Adrenal gland (tissue), 5 donors: ENCODE measurements around the gene TMEM88.

ENCODE experiments used
- POLR2A ChIP-seq, 2 donors: fragments of 450-650 bp; IDR thresholded peaks; one replicate each; pipeline ENCODE4 v1.6.1; 2017; ENCODE audit warnings: antibody characterized with exemption in 2 of 2, mild to moderate bottlenecking in 2 of 2, moderate library complexity in 1 of 2
- TF ChIP-seq, protein P1 (sequence below), 6 experiments: fragments of 450-650 bp in 4 of 6; fragments of 200-600 bp in 2 of 6; sonication (generic) in 1 of 6; IDR thresholded peaks; 1 replicate in 5 of 6; 2 replicates in 1 of 6; pipeline versions ENCODE4 v1.5.1 to v1.8.0; 2016 to 2021; ENCODE audit warnings: antibody characterized with exemption in 6 of 6, mild to moderate bottlenecking in 2 of 6, moderate library complexity in 1 of 6
- donor health status: DM: no; HTN: no; CAD: no.

DNA sequence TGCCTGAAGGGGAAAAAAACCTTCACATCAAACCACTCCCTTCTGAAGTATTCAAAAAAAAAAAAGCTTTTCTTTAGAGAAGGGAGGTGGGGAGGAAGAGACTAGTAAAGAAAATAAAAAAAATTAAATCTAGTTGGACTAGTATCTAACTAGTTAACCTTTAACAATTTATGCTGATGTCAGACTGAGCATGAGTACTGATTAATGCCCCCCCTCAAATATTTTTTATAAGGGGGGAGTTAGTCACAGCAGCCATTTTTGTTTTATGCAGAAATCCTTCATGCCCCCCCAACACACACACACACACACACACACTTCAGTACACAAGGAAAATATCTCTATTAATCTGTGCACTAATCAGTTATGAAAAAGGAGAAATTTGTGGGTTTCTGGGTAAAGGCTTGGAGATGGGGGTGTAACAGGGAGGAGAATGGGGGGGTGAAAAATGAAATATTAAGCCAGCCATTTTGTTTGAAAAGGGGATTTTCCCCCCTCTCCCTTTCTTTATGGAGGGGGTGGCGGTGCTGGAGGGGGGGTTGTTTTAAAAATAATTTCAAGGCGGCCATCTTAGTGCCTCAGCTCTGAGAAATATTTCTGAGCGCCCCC lies 29.0 kb downstream of the TMEM88 start:
- TF ChIP-seq, protein P1, sequence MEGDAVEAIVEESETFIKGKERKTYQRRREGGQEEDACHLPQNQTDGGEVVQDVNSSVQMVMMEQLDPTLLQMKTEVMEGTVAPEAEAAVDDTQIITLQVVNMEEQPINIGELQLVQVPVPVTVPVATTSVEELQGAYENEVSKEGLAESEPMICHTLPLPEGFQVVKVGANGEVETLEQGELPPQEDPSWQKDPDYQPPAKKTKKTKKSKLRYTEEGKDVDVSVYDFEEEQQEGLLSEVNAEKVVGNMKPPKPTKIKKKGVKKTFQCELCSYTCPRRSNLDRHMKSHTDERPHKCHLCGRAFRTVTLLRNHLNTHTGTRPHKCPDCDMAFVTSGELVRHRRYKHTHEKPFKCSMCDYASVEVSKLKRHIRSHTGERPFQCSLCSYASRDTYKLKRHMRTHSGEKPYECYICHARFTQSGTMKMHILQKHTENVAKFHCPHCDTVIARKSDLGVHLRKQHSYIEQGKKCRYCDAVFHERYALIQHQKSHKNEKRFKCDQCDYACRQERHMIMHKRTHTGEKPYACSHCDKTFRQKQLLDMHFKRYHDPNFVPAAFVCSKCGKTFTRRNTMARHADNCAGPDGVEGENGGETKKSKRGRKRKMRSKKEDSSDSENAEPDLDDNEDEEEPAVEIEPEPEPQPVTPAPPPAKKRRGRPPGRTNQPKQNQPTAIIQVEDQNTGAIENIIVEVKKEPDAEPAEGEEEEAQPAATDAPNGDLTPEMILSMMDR (IDR thresholded peaks at IDR 0.05) = no peak
- TF ChIP-seq POLR2A (IDR thresholded peaks at IDR 0.05) = no peak
